HEK293 (cell line): Measurements from ENCODE around the gene PEX6.

Experiments
- CTCF ChIA-PET: fragments of 350-600 bp; formaldehyde crosslinking; extraction: SDS; loops from one replicate; lab custom pipeline; 2021; ENCODE audit warnings: antibody characterized with exemption; lab: Yijun Ruan, JAX
- POLR2A ChIA-PET: fragments of 300-600 bp; formaldehyde crosslinking; extraction: SDS; loops from one replicate; lab custom pipeline; 2020; ENCODE audit warnings: antibody characterized with exemption, inconsistent platforms; lab: Yijun Ruan, JAX
- H3K27ac ChIP-seq: fragments of 200-500 bp; sonication (Bioruptor generic); 2 replicates; pipeline ENCODE4 v1.5.1; 2014; ENCODE audit warnings: low read depth, low read length, control low read depth, inconsistent platforms; ENCODE audit errors: extremely low read depth
- H3K36me3 ChIP-seq, 2 experiments: fragments of 200-500 bp in 1 of 2; sonication (Bioruptor generic) in 1 of 2; 1 replicate in 1 of 2; 2 replicates in 1 of 2; pipeline ENCODE4 v1.5.1; 2014 to 2017; ENCODE audit warnings: inconsistent platforms in 2 of 2, low read length in 2 of 2; ENCODE audit not compliant: control insufficient read depth in 2 of 2, insufficient read depth in 1 of 2
- H3K4me1 ChIP-seq: fragments of 200-500 bp; sonication (Bioruptor generic); 2 replicates; pipeline ENCODE4 v1.5.1; 2014; ENCODE audit warnings: mild to moderate bottlenecking, low read length, inconsistent platforms; ENCODE audit not compliant: control insufficient read depth, insufficient read depth
- H3K4me3 ChIP-seq: 2 replicates; pipeline ENCODE4 v1.5.1; 2011; ENCODE audit warnings: low read depth, mild to moderate bottlenecking, control low read depth, low read length, moderate library complexity
- H3K9me3 ChIP-seq: fragments of 200-500 bp; sonication (Bioruptor generic); 2 replicates; pipeline ENCODE4 v1.5.1; 2014; ENCODE audit warnings: low read depth, low read length, inconsistent platforms; ENCODE audit not compliant: control insufficient read depth, insufficient read depth
- ZNF10 ChIP-seq: fragments of 450-650 bp; formaldehyde crosslinking; IDR thresholded peaks from 2 replicates; pipeline ENCODE4 v1.5.1; 2017; ENCODE audit warnings: missing biosample characterization, missing genetic modification characterization
- ZNF121 ChIP-seq: fragments of 450-650 bp; formaldehyde crosslinking; IDR thresholded peaks from 2 replicates; pipeline ENCODE4 v1.5.1; 2016; ENCODE audit warnings: missing biosample characterization, missing genetic modification characterization
- ZNF132 ChIP-seq: fragments of 450-650 bp; formaldehyde crosslinking; IDR thresholded peaks from 2 replicates; pipeline ENCODE4 v1.5.1; 2017; ENCODE audit warnings: missing biosample characterization, missing genetic modification characterization, borderline replicate concordance
- ZNF184 ChIP-seq: fragments of 450-650 bp; IDR thresholded peaks from 2 replicates; pipeline ENCODE4 v1.5.1; 2018; ENCODE audit warnings: missing biosample characterization, mild to moderate bottlenecking, missing genetic modification characterization
- ZNF239 ChIP-seq: fragments of 450-650 bp; formaldehyde crosslinking; IDR thresholded peaks from 2 replicates; pipeline ENCODE4 v1.5.1; 2016; ENCODE audit warnings: missing biosample characterization, missing genetic modification characterization
- ZNF544 ChIP-seq: fragments of 450-650 bp; formaldehyde crosslinking; IDR thresholded peaks from 2 replicates; pipeline ENCODE4 v1.5.0; 2017; ENCODE audit warnings: missing biosample characterization, missing genetic modification characterization
- ZNF623 ChIP-seq: fragments of 450-650 bp; formaldehyde crosslinking; IDR thresholded peaks from 2 replicates; pipeline ENCODE4 v1.5.1; 2016; ENCODE audit warnings: missing biosample characterization, missing genetic modification characterization
- ZNF624 ChIP-seq: fragments of 450-650 bp; formaldehyde crosslinking; IDR thresholded peaks from 2 replicates; pipeline ENCODE4 v1.5.1; 2017; ENCODE audit warnings: missing biosample characterization, missing genetic modification characterization
- ZNF629 ChIP-seq: fragments of 450-650 bp; formaldehyde crosslinking; IDR thresholded peaks from 2 replicates; pipeline ENCODE4 v1.5.1; 2017; ENCODE audit warnings: missing biosample characterization, missing genetic modification characterization
- ZNF658 ChIP-seq: fragments of 450-650 bp; formaldehyde crosslinking; IDR thresholded peaks from 2 replicates; pipeline ENCODE4; 2016; ENCODE audit warnings: missing biosample characterization, missing genetic modification characterization
- ZNF707 ChIP-seq: fragments of 450-650 bp; formaldehyde crosslinking; IDR thresholded peaks from 2 replicates; pipeline ENCODE4 v1.5.1; 2016; ENCODE audit warnings: missing biosample characterization, missing genetic modification characterization
- ZNF768 ChIP-seq: fragments of 450-650 bp; formaldehyde crosslinking; IDR thresholded peaks from 2 replicates; pipeline ENCODE4 v1.5.1; 2018; ENCODE audit warnings: missing biosample characterization, mild to moderate bottlenecking, missing genetic modification characterization
- TF ChIP-seq, protein P1 (sequence below): fragments of 450-650 bp; formaldehyde crosslinking; IDR thresholded peaks from 2 replicates; pipeline ENCODE4 v1.5.1; 2016; ENCODE audit warnings: missing biosample characterization, missing genetic modification characterization
- TF ChIP-seq, protein P2 (sequence below): fragments of 450-650 bp; formaldehyde crosslinking; IDR thresholded peaks from 2 replicates; pipeline ENCODE4 v1.5.1; 2017; ENCODE audit warnings: missing biosample characterization, mild to moderate bottlenecking, missing genetic modification characterization, moderate library complexity
- TF ChIP-seq, protein P3 (sequence below): fragments of 450-650 bp; formaldehyde crosslinking; IDR thresholded peaks from 2 replicates; pipeline ENCODE4 v1.5.1; 2016; ENCODE audit warnings: missing biosample characterization, missing genetic modification characterization, borderline replicate concordance
- TF ChIP-seq, protein P4 (sequence below): fragments of 450-650 bp; formaldehyde crosslinking; conservative IDR thresholded peaks from 2 replicates; pipeline ENCODE4 v1.5.1; 2016; ENCODE audit warnings: low read depth, missing biosample characterization, missing genetic modification characterization

Gene PEX6

DNA sequence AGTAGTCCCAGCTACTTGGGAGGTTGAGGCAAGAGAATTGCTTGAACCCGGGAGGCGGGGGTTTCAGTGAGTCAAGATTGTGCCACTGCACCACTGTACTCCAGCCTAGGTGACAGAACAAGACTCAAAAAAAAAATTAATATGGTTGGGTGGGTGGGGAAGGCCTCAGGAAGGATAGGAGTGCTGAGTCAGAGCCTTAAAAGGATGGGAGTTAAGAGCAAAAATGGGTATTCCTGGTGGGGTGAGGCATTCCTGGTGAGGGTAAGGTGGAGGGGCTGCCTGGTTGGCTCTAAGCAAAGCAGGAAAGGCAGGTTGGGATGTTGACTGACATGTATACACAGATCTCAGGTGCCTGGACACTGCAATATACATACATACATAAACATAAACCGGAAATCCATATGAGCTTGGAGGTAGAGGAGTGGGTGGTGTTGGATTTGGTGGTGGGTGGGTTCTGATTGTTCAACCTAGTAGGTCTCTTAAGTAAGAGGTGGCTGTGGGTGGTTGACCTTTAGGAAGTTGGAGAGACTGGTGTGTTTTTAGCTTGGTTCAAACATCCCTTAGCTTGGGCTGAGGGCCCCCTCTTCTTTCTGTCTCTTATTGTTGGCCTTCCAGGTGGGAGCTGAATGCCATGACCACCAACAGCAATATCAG, 41.2 kb upstream of the PEX6 start (continued):
- TF ChIP-seq, protein P1, sequence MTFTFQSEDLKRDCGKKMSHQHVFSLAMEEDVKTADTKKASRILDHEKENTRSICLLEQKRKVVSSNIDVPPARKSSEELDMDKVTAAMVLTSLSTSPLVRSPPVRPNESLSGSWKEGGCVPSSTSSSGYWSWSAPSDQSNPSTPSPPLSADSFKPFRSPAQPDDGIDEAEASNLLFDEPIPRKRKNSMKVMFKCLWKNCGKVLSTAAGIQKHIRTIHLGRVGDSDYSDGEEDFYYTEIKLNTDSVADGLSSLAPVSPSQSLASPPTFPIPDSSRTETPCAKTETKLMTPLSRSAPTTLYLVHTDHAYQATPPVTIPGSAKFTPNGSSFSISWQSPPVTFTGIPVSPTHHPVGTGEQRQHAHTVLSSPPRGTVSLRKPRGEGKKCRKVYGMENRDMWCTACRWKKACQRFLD (tag by site-specific recombination): no peak
- TF ChIP-seq, protein P2, sequence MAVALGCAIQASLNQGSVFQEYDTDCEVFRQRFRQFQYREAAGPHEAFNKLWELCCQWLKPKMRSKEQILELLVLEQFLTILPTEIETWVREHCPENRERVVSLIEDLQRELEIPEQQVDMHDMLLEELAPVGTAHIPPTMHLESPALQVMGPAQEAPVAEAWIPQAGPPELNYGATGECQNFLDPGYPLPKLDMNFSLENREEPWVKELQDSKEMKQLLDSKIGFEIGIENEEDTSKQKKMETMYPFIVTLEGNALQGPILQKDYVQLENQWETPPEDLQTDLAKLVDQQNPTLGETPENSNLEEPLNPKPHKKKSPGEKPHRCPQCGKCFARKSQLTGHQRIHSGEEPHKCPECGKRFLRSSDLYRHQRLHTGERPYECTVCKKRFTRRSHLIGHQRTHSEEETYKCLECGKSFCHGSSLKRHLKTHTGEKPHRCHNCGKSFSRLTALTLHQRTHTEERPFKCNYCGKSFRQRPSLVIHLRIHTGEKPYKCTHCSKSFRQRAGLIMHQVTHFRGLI (tag by site-specific recombination): no peak
- TF ChIP-seq ZNF239 (tag by site-specific recombination): no peak

DNA sequence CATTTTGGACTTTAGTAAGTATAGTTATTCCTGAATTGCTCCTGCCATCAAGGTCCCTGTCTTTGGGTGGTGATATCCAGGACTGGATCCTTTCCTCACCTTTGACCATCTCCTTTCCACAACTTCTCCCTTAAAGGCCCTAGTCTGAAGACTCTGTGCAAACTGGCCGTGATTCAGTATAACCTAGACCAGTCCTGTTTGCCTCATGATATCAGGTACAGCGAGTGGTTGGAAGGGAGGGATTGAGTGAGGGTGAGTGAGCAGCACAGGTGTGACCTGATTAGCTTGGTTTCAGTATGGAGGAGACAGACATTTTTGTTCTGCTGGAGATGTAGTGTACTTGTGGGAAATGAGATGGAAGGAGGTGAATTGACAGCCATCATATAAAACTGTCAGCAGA, 40.2 kb upstream of the PEX6 start:
- ChIA-PET CTCF (interaction anchor here (0.5 to 2.3 kb wide), 2 partner anchors 9 to 315 kb away, joined by 3 to 11 read pairs; no protein-coding TSS in a partner anchor), POLR2A (interaction anchor here (1.6 to 4.6 kb wide), 2 partner anchors 15 to 35 kb away, joined by 4 to 22 read pairs; partner anchors contain the start of gene PPP2R5D)
- Histone ChIP-seq H3K27ac (no peak overlapping the region), H3K9me3 (no peaks in the 10 kb centered on the region), H3K4me1 (peaks cover 15% of the 10 kb centered on the region), H3K36me3 (peaks cover 40 to 62% of the 10 kb centered on the region in 2 experiments), H3K4me3 (no peak overlapping the region)
- TF ChIP-seq ZNF132 (tag by site-specific recombination) (no peak), ZNF629 (tag by site-specific recombination) (no peak), ZNF121 (tag by site-specific recombination) (no peak), ZNF707 (tag by site-specific recombination) (no peak), ZNF10 (tag by site-specific recombination) (no peak), ZNF658 (tag by site-specific recombination) (no peak), ZNF184 (no peak), ZNF623 (tag by site-specific recombination) (no peak), ZNF768 (tag by site-specific recombination) (no peak), ZNF624 (no peak), ZNF544 (tag by site-specific recombination) (no peak)
- TF ChIP-seq, protein P3, sequence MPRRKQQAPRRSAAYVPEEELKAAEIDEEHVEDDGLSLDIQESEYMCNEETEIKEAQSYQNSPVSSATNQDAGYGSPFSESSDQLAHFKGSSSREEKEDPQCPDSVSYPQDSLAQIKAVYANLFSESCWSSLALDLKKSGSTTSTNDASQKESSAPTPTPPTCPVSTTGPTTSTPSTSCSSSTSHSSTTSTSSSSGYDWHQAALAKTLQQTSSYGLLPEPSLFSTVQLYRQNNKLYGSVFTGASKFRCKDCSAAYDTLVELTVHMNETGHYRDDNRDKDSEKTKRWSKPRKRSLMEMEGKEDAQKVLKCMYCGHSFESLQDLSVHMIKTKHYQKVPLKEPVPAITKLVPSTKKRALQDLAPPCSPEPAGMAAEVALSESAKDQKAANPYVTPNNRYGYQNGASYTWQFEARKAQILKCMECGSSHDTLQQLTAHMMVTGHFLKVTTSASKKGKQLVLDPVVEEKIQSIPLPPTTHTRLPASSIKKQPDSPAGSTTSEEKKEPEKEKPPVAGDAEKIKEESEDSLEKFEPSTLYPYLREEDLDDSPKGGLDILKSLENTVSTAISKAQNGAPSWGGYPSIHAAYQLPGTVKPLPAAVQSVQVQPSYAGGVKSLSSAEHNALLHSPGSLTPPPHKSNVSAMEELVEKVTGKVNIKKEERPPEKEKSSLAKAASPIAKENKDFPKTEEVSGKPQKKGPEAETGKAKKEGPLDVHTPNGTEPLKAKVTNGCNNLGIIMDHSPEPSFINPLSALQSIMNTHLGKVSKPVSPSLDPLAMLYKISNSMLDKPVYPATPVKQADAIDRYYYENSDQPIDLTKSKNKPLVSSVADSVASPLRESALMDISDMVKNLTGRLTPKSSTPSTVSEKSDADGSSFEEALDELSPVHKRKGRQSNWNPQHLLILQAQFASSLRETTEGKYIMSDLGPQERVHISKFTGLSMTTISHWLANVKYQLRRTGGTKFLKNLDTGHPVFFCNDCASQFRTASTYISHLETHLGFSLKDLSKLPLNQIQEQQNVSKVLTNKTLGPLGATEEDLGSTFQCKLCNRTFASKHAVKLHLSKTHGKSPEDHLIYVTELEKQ (tag by site-specific recombination): no peak
- TF ChIP-seq, protein P4, sequence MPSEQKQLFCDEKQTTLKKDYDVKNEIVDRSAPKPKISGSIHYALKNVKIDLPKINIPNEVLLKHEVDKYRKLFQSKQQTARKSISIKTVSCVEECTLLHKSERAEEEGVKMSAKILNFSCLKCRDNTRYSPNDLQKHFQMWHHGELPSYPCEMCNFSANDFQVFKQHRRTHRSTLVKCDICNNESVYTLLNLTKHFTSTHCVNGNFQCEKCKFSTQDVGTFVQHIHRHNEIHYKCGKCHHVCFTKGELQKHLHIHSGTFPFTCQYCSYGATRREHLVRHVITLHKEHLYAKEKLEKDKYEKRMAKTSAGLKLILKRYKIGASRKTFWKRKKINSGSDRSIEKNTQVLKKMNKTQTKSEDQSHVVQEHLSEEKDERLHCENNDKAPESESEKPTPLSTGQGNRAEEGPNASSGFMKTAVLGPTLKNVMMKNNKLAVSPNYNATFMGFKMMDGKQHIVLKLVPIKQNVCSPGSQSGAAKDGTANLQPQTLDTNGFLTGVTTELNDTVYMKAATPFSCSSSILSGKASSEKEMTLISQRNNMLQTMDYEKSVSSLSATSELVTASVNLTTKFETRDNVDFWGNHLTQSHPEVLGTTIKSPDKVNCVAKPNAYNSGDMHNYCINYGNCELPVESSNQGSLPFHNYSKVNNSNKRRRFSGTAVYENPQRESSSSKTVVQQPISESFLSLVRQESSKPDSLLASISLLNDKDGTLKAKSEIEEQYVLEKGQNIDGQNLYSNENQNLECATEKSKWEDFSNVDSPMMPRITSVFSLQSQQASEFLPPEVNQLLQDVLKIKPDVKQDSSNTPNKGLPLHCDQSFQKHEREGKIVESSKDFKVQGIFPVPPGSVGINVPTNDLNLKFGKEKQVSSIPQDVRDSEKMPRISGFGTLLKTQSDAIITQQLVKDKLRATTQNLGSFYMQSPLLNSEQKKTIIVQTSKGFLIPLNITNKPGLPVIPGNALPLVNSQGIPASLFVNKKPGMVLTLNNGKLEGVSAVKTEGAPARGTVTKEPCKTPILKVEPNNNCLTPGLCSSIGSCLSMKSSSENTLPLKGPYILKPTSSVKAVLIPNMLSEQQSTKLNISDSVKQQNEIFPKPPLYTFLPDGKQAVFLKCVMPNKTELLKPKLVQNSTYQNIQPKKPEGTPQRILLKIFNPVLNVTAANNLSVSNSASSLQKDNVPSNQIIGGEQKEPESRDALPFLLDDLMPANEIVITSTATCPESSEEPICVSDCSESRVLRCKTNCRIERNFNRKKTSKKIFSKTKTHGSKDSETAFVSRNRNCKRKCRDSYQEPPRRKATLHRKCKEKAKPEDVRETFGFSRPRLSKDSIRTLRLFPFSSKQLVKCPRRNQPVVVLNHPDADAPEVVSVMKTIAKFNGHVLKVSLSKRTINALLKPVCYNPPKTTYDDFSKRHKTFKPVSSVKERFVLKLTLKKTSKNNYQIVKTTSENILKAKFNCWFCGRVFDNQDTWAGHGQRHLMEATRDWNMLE (tag by site-specific recombination): no peak
- TF ChIP-seq, protein P1 (tag by site-specific recombination): no peak
